ENCODE data around the gene ASCL5. TPM values are rescaled to one million over a fixed set of nuclear protein-coding genes. Genes with fewer than 3 reads are reported as not detected.

ASCL5 gene
- total RNA-seq, 1 experiment from 2014 or later = 0.15 TPM

GRCh38 chr1:201169203-201169602 is 42.2 kb upstream of the ASCL5 start:
- Mint-ChIP-seq H3K4me1 (peaks cover 9 to 11% of the 10 kb centered on the region in 2 experiments; a peak in 3 of 4 replicates), H3K4me3 (no peak overlapping the region), H3K27ac (no peak overlapping the region), H3K27me3 (ENCODE audit: low read depth) (peaks cover 26% of the 10 kb centered on the region), H3K9me3 (no peaks in the 10 kb centered on the region; a peak in 1 of 5 replicates), H3K36me3 (ENCODE audit: insufficient read depth in 1 of 3, low read depth in 3 of 3) (no peaks in the 10 kb centered on the region)
- H4K91ac ChIP-seq (ENCODE audit: insufficient read length, low read depth, low read length) = no peak overlapping the region
- no peak overlapping the region for H3K23ac ChIP-seq (ENCODE audit: insufficient read length, low read depth, low read length)
- H3K9me3 ChIP-seq (ENCODE audit: control insufficient read depth, low read depth, low read length) = no peaks in the 10 kb centered on the region
- H3T11ph ChIP-seq (ENCODE audit: low read length) = no peak overlapping the region
- H3K4me1 ChIP-seq (ENCODE audit: insufficient read depth, low read length) = no peaks in the 10 kb centered on the region
- H4K5ac ChIP-seq (ENCODE audit: insufficient read length, low read depth, low read length) = no peak overlapping the region
- TF ChIP-seq CTCF (conservative IDR thresholded peaks at IDR 0.05) = no peak
- no peaks in the 10 kb centered on the region for H4K20me1 ChIP-seq (ENCODE audit: control insufficient read depth, insufficient read depth, insufficient read length)
- no peak overlapping the region for H2AFZ ChIP-seq (ENCODE audit: low read length)
- no peak overlapping the region for H4K8ac ChIP-seq (replicated peaks; ENCODE audit: insufficient read length, low read depth, low read length)
- no peak overlapping the region for H3K9ac ChIP-seq (ENCODE audit: extremely low read depth, insufficient read length, low read length)
- peaks cover 8% of the 10 kb centered on the region for H3K23me2 ChIP-seq (ENCODE audit: insufficient read length, low read depth, low read length, poor library complexity, severe bottlenecking)
- DNase-seq = no peak
- H2BK5ac ChIP-seq (ENCODE audit: insufficient read length, low read length) = no peak overlapping the region
- no peak overlapping the region for H2BK12ac ChIP-seq (ENCODE audit: insufficient read length, low read depth, low read length)
- no peak overlapping the region for H3K14ac ChIP-seq (ENCODE audit: insufficient read depth, low read length)
- H3K79me2 ChIP-seq (ENCODE audit: insufficient read depth, low read length) = no peaks in the 10 kb centered on the region
- no peak overlapping the region for H3K56ac ChIP-seq (ENCODE audit: insufficient read length, low read depth, low read length)
- no peak overlapping the region for H2BK15ac ChIP-seq (ENCODE audit: low read depth, low read length)
- no peak overlapping the region for H3K4ac ChIP-seq (ENCODE audit: low read depth, low read length)
- no peaks in the 10 kb centered on the region for H3K27me3 ChIP-seq (ENCODE audit: insufficient read depth, low read length)
- no peaks in the 10 kb centered on the region for H3K79me1 ChIP-seq (ENCODE audit: insufficient read depth, low read depth, low read length, poor library complexity, severe bottlenecking)
- H2BK20ac ChIP-seq (ENCODE audit: low read depth, low read length, poor library complexity, severe bottlenecking) = no peak overlapping the region
- H2AK5ac ChIP-seq (ENCODE audit: insufficient read length, low read length) = no peak overlapping the region
- H3K18ac ChIP-seq (ENCODE audit: insufficient read length, low read depth, low read length) = no peak overlapping the region
- H3K27ac ChIP-seq (ENCODE audit: insufficient read length, low read depth, low read length) = no peak overlapping the region
- no CpG with 5 or more reads among the region's 3 CpGs for WGBS (ENCODE audit: extremely low coverage, insufficient read length, low lambda C conversion rate)
- H2BK120ac ChIP-seq (ENCODE audit: low read depth, low read length, poor library complexity, severe bottlenecking) = no peak overlapping the region
- H3K4me2 ChIP-seq (ENCODE audit: insufficient read depth, insufficient read length, low read length) = no peak overlapping the region
